Stimulated activated naive CD4-positive, alpha-beta T cell treated with Interleukin-2 at 50 U/mL for 16 hours (primary cell): Measurements from ENCODE around the gene COMMD3.

Experiments
- DNase-seq: peaks from one replicate; lab custom pipeline; 2025; lab: John Stamatoyannopoulos, UW

The COMMD3 gene

DNA sequence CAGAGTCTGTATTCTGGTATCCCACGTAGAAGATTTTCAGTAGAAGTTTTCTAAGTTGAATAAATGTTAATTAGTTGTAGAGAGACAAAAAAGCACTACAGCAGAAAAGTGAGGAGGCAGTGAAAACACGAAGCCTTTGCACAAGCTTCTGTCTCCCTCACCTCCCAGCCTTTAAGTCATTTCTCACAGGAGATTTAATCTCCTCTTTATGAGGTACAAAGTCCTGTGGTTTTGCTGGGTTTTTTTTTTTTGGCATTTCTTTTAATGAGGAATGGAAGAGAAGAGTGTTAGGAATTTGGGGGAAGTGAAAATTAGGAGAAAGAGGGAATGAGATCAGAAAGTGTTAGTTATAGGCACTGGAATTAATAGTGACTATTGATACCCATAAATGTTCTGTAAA lies 50.6 kb downstream of the COMMD3 start:
- DNase-seq: no peak

DNA sequence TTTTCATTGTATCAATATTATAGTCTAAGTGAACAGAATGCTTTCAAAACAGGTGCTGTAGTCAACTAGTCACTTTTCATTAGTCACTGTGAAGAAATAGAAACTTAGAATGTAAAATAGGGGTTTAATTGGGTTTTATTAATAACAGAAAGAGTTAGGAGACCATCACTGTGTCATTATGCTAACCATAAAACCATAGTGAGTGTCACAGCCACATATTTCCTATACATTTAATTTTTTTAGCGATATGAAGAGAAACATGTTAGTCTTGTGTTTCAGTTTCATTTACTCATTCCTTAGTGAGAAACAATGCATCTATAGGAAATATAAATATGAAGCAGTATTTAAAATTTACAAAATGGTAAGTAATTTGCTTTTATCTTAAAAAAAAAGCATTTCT lies 51.3 kb downstream of the COMMD3 start:
- no peak for DNase-seq

DNA sequence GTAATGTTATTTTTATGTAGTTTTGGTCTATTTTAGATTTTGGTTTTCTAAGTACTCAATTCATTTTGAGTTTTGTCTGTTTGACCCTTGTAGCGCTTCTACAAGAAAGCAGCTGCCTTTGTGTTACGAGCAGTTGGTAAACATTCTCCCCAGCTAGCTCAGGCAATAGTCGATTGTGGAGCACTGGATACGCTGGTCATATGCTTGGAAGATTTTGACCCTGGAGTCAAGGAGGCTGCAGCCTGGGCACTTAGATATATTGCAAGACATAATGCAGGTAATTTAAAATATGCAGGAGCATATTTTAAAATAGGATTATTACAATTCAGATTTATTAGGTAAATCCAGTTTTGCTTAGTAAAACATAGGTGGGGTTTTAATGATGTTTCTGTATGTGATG lies 52.2 kb downstream of the COMMD3 start:
- DNase-seq: no peak

DNA sequence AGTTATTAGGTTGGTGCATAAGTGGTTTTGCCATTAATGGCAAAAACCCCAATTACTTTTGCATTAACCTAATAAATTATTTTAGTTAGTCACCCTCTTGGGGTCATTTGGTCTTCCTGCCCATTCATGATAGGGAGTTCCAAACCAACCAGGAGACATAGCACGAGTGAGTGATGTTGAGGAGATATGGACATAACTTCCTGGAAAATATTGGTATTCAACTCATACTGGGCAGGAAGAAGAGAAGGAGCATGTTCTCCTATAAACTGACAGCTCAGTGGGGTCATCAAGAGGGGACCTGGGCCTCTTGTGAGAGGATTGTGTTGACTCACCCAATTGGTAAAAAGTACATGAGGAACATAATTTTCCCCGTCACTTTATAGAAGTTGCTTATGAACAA lies 52.8 kb downstream of the COMMD3 start:
- no peak for DNase-seq

DNA sequence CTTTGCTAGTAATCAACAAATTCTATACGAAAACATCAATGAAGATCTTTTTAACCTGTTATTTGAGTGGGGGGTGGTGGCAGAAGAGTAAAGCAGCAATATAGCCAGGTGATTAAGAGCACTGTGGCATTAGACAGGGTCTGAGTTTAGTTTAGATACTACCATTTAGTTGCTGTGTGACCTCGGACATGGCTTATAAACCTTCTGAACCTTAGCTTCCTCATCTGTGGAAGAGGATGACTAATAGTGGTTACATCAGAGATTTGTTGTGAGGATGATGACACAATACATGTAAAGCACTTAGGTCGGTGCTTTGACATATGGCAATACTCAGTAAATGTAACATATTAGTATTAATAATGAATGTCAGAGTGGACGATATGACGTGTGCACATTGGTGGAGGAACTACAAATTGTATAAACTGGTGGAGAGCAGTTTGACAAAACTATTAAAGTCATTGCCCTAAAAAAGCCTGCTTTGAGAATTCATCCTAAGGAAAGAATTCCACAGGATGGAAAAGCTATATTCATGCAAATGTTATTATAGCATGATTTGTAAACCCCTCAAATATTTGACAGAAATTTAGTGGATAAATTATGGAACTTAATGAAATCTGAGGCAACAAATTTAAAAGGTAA lies 53.4 kb downstream of the COMMD3 start:
- no peak for DNase-seq
